Panc1 (cell line): ENCODE measurements around the gene DCTN5. TPM values are rescaled to one million over a fixed set of nuclear protein-coding genes. Genes with fewer than 3 reads are reported as not detected.
A peak's percentile ranks its signal among the peaks of the same experiment; 100 is the strongest.

Experiments used
- ATAC-seq: fragments of 200-7000 bp; cut with Tn5 transposase; 2 replicates; pipeline ENCODE4 v1.9.1; 2020; ENCODE audit warnings: mild to moderate bottlenecking, moderate library complexity
- BruUV-seq: library from RNA; stranded (reverse); fragments of 400-500 nt; replicated peaks from 2 replicates; lab custom pipeline; 2021; lab: Mats Ljungman, UMichigan
- CTCF ChIA-PET: fragments of 300-600 bp; sonication (Branson Sonifier 250); formaldehyde crosslinking; loops from one replicate; lab custom pipeline; 2022; ENCODE audit warnings: antibody characterized with exemption; lab: Charles Lee
- POLR2A ChIA-PET: fragments of 300-600 bp; sonication (Branson Sonifier 250); formaldehyde crosslinking; loops from one replicate; lab custom pipeline; 2022; ENCODE audit warnings: antibody characterized with exemption; lab: Charles Lee
- DNase-seq: peaks from one replicate; pipeline ENCODE4 v3.0.0-alpha.2; 2010; ENCODE audit warnings: low read depth, low spot score
- H3K27ac ChIP-seq: 2 replicates; pipeline ENCODE4 v1.5.1; 2011; ENCODE audit warnings: mild to moderate bottlenecking, low read length, inconsistent platforms
- H3K27me3 ChIP-seq: fragments of 200-500 bp; sonication (Bioruptor generic); 2 replicates; pipeline ENCODE4 v1.6.0; 2014; ENCODE audit warnings: low read length, inconsistent platforms; ENCODE audit not compliant: control insufficient read depth, insufficient read depth
- H3K36me3 ChIP-seq: fragments of 200-500 bp; sonication (Bioruptor generic); 2 replicates; pipeline ENCODE4 v1.5.1; 2014; ENCODE audit warnings: inconsistent platforms, mild to moderate bottlenecking, low read length, moderate library complexity; ENCODE audit not compliant: control insufficient read depth, insufficient read depth
- H3K4me1 ChIP-seq: 2 replicates; pipeline ENCODE4 v1.5.1; 2011; ENCODE audit warnings: inconsistent platforms, mild to moderate bottlenecking, low read length, moderate library complexity; ENCODE audit not compliant: control insufficient read depth, insufficient read depth
- H3K4me3 ChIP-seq, 2 experiments: 2 replicates each; pipeline ENCODE4 v1.5.1; 2011 to 2012; ENCODE audit warnings: low read depth in 2 of 2, low read length in 2 of 2, mild to moderate bottlenecking in 2 of 2, inconsistent platforms in 1 of 2, moderate library complexity in 1 of 2
- H3K9me3 ChIP-seq: fragments of 200-500 bp; sonication (Bioruptor generic); 2 replicates; pipeline ENCODE4 v1.5.1; 2014; ENCODE audit warnings: low read depth, mild to moderate bottlenecking, inconsistent platforms, low read length, moderate library complexity; ENCODE audit not compliant: control insufficient read depth, insufficient read depth
- CTCF ChIP-seq: fragments of 450-650 bp; IDR thresholded peaks from 2 replicates; pipeline ENCODE4 v1.5.1; 2017; ENCODE audit warnings: mild to moderate bottlenecking
- POLR2AphosphoS5 ChIP-seq: IDR thresholded peaks from 2 replicates; pipeline ENCODE4 v1.6.1; 2012; ENCODE audit warnings: mild to moderate bottlenecking, low read depth, low read length, moderate library complexity
- REST ChIP-seq, 2 experiments: IDR thresholded peaks; 2 replicates each; pipeline ENCODE4 v1.6.1; 2011 to 2012; ENCODE audit warnings: low read depth in 2 of 2, control low read depth in 1 of 2, low read length in 1 of 2, mild to moderate bottlenecking in 1 of 2, moderate library complexity in 1 of 2; ENCODE audit not compliant: insufficient read depth in 1 of 2
- SIN3A ChIP-seq: IDR thresholded peaks from 2 replicates; pipeline ENCODE4 v1.6.1; 2012; ENCODE audit warnings: low read depth, mild to moderate bottlenecking, low read length, moderate library complexity, borderline replicate concordance; ENCODE audit not compliant: insufficient read depth
- TCF7L2 ChIP-seq: IDR thresholded peaks from 2 replicates; pipeline ENCODE4 v1.6.1; 2011; ENCODE audit warnings: mild to moderate bottlenecking, low read depth, low read length, inconsistent platforms
- in situ Hi-C: cut with HindIII; loops from 2 replicates; pipeline ENCODE4 v1.10.0; 2016; ENCODE audit warnings: low sequenced_read_pairs, low pct_unique_long_range_greater_than_20kb
- intact Hi-C: fragments of 100-400 bp; cut with micrococcal nuclease; formaldehyde crosslinking; loops from one replicate; pipeline ENCODE4 v1.10.0; 2022; ENCODE audit not compliant: unreplicated experiment
- total RNA-seq: library from RNA; stranded (reverse); gene quantifications from one replicate; pipeline ENCODE4 v1.2.1, GENCODE V29; 2021; ENCODE audit not compliant: unreplicated experiment

Gene DCTN5
- total RNA-seq, 1 experiment from 2014 or later: 72.9 TPM

- DNase-seq: no peak
- TF ChIP-seq TCF7L2 (no peak), SIN3A (no peak), CTCF (no peak), POLR2AphosphoS5 (no peak), REST (IDR thresholded peaks at IDR 0.05; ENCODE audit: insufficient read depth in 1 of 2, low read depth in 2 of 2, low read length in 1 of 2) (no peak)
- no peak overlapping the region for H3K4me3 ChIP-seq
- no TSS peak for BruUV-seq
- ChIA-PET CTCF (interaction anchor here (0.6 kb wide), 1 partner anchor 512 kb away, joined by 12 read pairs; no protein-coding TSS in a partner anchor), POLR2A (no interaction called here)
- in situ Hi-C loops (no loop called here), intact Hi-C loops (no loop called here)
- no peak overlapping the region for H3K27ac ChIP-seq
- H3K36me3 ChIP-seq: no peaks in the 10 kb centered on the region
- no peak for ATAC-seq
- H3K4me1 ChIP-seq: no peaks in the 10 kb centered on the region
- H3K27me3 ChIP-seq: no peaks in the 10 kb centered on the region
- H3K9me3 ChIP-seq: no peaks in the 10 kb centered on the region
Observed at GRCh38 chr16:23700509-23700908, 59.2 kb downstream of the DCTN5 start.

GRCh38 chr16:23701045-23701444, 59.8 kb downstream of the DCTN5 start:
- intact Hi-C loops (no loop called here), in situ Hi-C loops (no loop called here)
- H3K4me1 ChIP-seq: no peaks in the 10 kb centered on the region
- no peak for ATAC-seq
- H3K36me3 ChIP-seq: no peaks in the 10 kb centered on the region
- CTCF ChIA-PET: no interaction called here
- no peaks in the 10 kb centered on the region for H3K9me3 ChIP-seq
- TF ChIP-seq TCF7L2 (no peak), CTCF (no peak), POLR2AphosphoS5 (no peak), REST (IDR thresholded peaks at IDR 0.05; ENCODE audit: insufficient read depth in 1 of 2, low read depth in 2 of 2, low read length in 1 of 2) (peak in 1 of 2 experiments; percentile 59; a peak in 1 of 4 replicates), SIN3A (no peak)
- POLR2A ChIA-PET: no interaction called here
- no peak for DNase-seq
- no peak overlapping the region for H3K27ac ChIP-seq
- no peaks in the 10 kb centered on the region for H3K27me3 ChIP-seq
- no TSS peak for BruUV-seq
- H3K4me3 ChIP-seq: no peak overlapping the region
